ENCODE measurements around the gene MAP4K2.

MAP4K2 gene

DNA sequence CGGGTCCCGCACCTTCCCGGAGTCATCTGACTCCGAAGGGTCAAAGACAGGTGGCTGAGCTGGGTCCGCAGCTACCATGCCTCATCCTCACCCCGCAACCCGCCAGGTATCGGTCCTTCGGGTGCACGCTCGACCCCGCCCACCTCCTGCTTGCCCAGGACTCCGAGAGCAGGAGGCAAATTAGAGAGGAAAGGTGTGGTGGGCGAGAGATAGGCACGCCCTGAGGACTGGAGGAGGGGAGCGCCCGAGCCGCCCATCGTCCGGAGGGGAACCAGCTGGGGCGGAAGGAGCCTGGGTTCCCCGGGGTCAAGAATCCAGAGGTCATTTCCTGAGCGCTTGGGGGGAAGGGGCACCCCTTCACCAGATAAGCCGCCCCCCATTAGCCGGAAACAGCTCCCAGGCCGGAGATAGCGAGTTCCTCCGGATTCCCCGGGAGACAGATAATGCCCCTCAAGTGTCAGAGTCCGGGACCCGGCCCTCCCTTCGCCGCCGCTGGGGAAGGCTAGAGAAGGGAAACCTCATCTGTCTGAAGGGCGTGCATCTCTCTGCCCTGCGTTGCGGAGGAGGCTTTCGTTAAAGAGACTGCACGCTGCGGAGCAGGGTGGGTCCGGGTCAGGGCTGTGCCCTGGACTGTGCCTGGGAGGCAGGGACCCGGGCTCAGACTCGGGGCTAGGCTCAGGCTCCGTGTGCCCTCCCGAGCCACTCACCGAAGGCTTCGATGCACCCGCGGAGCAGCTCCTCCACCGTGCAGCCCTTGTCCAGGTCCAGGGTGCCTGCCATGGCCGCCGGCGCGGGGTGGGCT lies 60.7 kb downstream of the MAP4K2 start:
- Histone ChIP-seq H3K79me2 (no peaks in the 10 kb centered on the region), H3K4me2 (ENCODE audit: low read length) (peak overlapping the region; percentile 68), H3K36me3 (ENCODE audit: control insufficient read depth, insufficient read depth, low read length) (no peaks in the 10 kb centered on the region), H3K9me3 (ENCODE audit: control insufficient read depth, low read length) (no peaks in the 10 kb centered on the region), H3K27me3 (ENCODE audit: control insufficient read depth, insufficient read depth, low read length) (no peaks in the 10 kb centered on the region), H2AFZ (peak overlapping the region; percentile 38), H3K9ac (no peak overlapping the region), H3K4me1 (no peaks in the 10 kb centered on the region), H3K27ac (no peak overlapping the region), H3K4me3 (ENCODE audit: low read depth, low read length) (peak overlapping the region; percentile 52)
- no peak for TF ChIP-seq CTCF (IDR thresholded peaks at IDR 0.05)

- Histone ChIP-seq H3K79me2 (no peaks in the 10 kb centered on the region), H3K36me3 (ENCODE audit: control insufficient read depth, insufficient read depth, low read length) (no peaks in the 10 kb centered on the region), H3K9me3 (ENCODE audit: control insufficient read depth, low read length) (no peaks in the 10 kb centered on the region), H3K4me2 (ENCODE audit: low read length) (no peak overlapping the region), H3K27ac (no peak overlapping the region), H2AFZ (no peak overlapping the region), H3K27me3 (ENCODE audit: control insufficient read depth, insufficient read depth, low read length) (no peaks in the 10 kb centered on the region), H3K9ac (no peak overlapping the region), H3K4me1 (no peaks in the 10 kb centered on the region), H3K4me3 (ENCODE audit: low read depth, low read length) (no peak overlapping the region)
- TF ChIP-seq CTCF (IDR thresholded peaks at IDR 0.05) = no peak
Observed at GRCh38 chr11:64741375-64742086, 61.5 kb downstream of the MAP4K2 start.

- TF ChIP-seq CTCF (IDR thresholded peaks at IDR 0.05) = no peak
- H3K4me2 ChIP-seq (ENCODE audit: low read length) = no peak overlapping the region
- H3K27ac ChIP-seq = no peak overlapping the region
- H3K36me3 ChIP-seq (ENCODE audit: control insufficient read depth, insufficient read depth, low read length) = no peaks in the 10 kb centered on the region
- no peak overlapping the region for H3K4me3 ChIP-seq (ENCODE audit: low read depth, low read length)
- H3K9me3 ChIP-seq (ENCODE audit: control insufficient read depth, low read length) = no peaks in the 10 kb centered on the region
- no peak overlapping the region for H3K9ac ChIP-seq
- no peaks in the 10 kb centered on the region for H3K79me2 ChIP-seq
- H2AFZ ChIP-seq = no peak overlapping the region
- H3K27me3 ChIP-seq (ENCODE audit: control insufficient read depth, insufficient read depth, low read length) = no peaks in the 10 kb centered on the region
- no peaks in the 10 kb centered on the region for H3K4me1 ChIP-seq
Observed at GRCh38 chr11:64739871-64740270, 63.1 kb downstream of the MAP4K2 start.

- H3K27me3 ChIP-seq (ENCODE audit: control insufficient read depth, insufficient read depth, low read length) = no peaks in the 10 kb centered on the region
- no peak for TF ChIP-seq CTCF (IDR thresholded peaks at IDR 0.05)
- H3K27ac ChIP-seq = no peak overlapping the region
- no peak overlapping the region for H2AFZ ChIP-seq
- H3K79me2 ChIP-seq = no peaks in the 10 kb centered on the region
- no peaks in the 10 kb centered on the region for H3K9me3 ChIP-seq (ENCODE audit: control insufficient read depth, low read length)
- H3K36me3 ChIP-seq (ENCODE audit: control insufficient read depth, insufficient read depth, low read length) = no peaks in the 10 kb centered on the region
- no peak overlapping the region for H3K4me3 ChIP-seq (ENCODE audit: low read depth, low read length)
- no peak overlapping the region for H3K9ac ChIP-seq
- H3K4me1 ChIP-seq = no peaks in the 10 kb centered on the region
- no peak overlapping the region for H3K4me2 ChIP-seq (ENCODE audit: low read length)
Observed at GRCh38 chr11:64736654-64737053, 66.4 kb downstream of the MAP4K2 start.
